Activated CD8-positive, alpha-beta T cell treated with anti-CD3 and anti-CD28 coated beads, Interleukin-2, amount 10 ng/mL, durations not matched to agents 7 days and 5 days (primary cell): ENCODE measurements around the gene BDH1. TPM values are rescaled to one million over a fixed set of nuclear protein-coding genes. Genes with fewer than 3 reads are reported as not detected.
"Not testable (repeated sequence)": the region's sequence is repeated elsewhere in the genome, so short reads cannot be mapped to it uniquely, and the experiment has no call there.

Experiments
- ATAC-seq: fragments of 150-1000 bp; cut with Tn5 transposase; one replicate; pipeline ENCODE4 v1.10.0; 2021; ENCODE audit warnings: moderate library complexity
- CTCF ChIA-PET: fragments of 350-600 bp; sonication (Branson Sonifier 250); formaldehyde crosslinking; loops from one replicate; lab custom pipeline; 2021; ENCODE audit warnings: antibody characterized with exemption; lab: Charles Lee
- POLR2A ChIA-PET: fragments of 350-600 bp; sonication (Branson Sonifier 250); formaldehyde crosslinking; loops from one replicate; lab custom pipeline; 2021; ENCODE audit warnings: antibody characterized with exemption; lab: Charles Lee
- DNase-seq: peaks from one replicate; pipeline ENCODE4 v3.0.0-alpha.2; 2020
- H3K27ac Mint-ChIP-seq: one replicate; pipeline ENCODE4 v1.8.0; 2021; ENCODE audit warnings: mild to moderate bottlenecking, mixed read lengths
- H3K27me3 Mint-ChIP-seq: one replicate; pipeline ENCODE4 v1.8.0; 2021; ENCODE audit warnings: low read depth, mixed read lengths
- H3K36me3 Mint-ChIP-seq: one replicate; pipeline ENCODE4 v1.8.0; 2021; ENCODE audit warnings: low read depth, mixed read lengths
- H3K4me1 Mint-ChIP-seq: one replicate; pipeline ENCODE4 v1.8.0; 2021; ENCODE audit warnings: low read depth, mixed read lengths
- H3K4me3 Mint-ChIP-seq: one replicate; pipeline ENCODE4 v1.8.0; 2021; ENCODE audit warnings: mild to moderate bottlenecking, mixed read lengths
- H3K9me3 Mint-ChIP-seq: one replicate; pipeline ENCODE4 v1.8.0; 2022; ENCODE audit warnings: mixed read lengths; ENCODE audit not compliant: insufficient read depth
- total RNA-seq, 2 experiments: library from RNA; stranded (reverse); gene quantifications; one replicate each; pipeline ENCODE4 v1.2.3, GENCODE V29; 2021

Gene BDH1
- total RNA-seq, 2 experiments from 2014 or later: 166 to 171 TPM

GRCh38 chr3:197527569-197527968, 28.2 kb downstream of the BDH1 start:
- peak overlapping the region; percentile 21 for H3K27ac Mint-ChIP-seq
- ATAC-seq (no peak), DNase-seq (no peak)
- ChIA-PET CTCF (no interaction called here), POLR2A (no interaction called here)
- peaks cover 80% of the 10 kb centered on the region for H3K36me3 Mint-ChIP-seq
- no peaks in the 10 kb centered on the region for H3K9me3 Mint-ChIP-seq
- H3K27me3 Mint-ChIP-seq: no peaks in the 10 kb centered on the region
- no peak overlapping the region for H3K4me3 Mint-ChIP-seq
- no peaks in the 10 kb centered on the region for H3K4me1 Mint-ChIP-seq

- no peak overlapping the region for H3K4me3 Mint-ChIP-seq
- DNase-seq (no peak), ATAC-seq (no peak)
- peaks cover 3% of the 10 kb centered on the region for H3K4me1 Mint-ChIP-seq
- POLR2A ChIA-PET: no interaction called here
- peaks cover 85% of the 10 kb centered on the region for H3K36me3 Mint-ChIP-seq
- no peaks in the 10 kb centered on the region for H3K27me3 Mint-ChIP-seq
- H3K27ac Mint-ChIP-seq: no peak overlapping the region
- CTCF ChIA-PET: no interaction called here
- no peaks in the 10 kb centered on the region for H3K9me3 Mint-ChIP-seq
Measured at GRCh38 chr3:197525706-197526105, 30.1 kb downstream of the BDH1 start.

- Mint-ChIP-seq H3K27me3 (no peaks in the 10 kb centered on the region), H3K4me1 (peaks cover 5% of the 10 kb centered on the region), H3K4me3 (no peak overlapping the region), H3K9me3 (peaks cover 6% of the 10 kb centered on the region), H3K27ac (no peak overlapping the region), H3K36me3 (peaks cover 92% of the 10 kb centered on the region)
- POLR2A ChIA-PET: no interaction called here
- ATAC-seq (no peak), DNase-seq (no peak)
- CTCF ChIA-PET: no interaction called here
Measured at GRCh38 chr3:197524128-197524527, 31.6 kb downstream of the BDH1 start.

GRCh38 chr3:197523526-197523925, 32.2 kb downstream of the BDH1 start:
- Mint-ChIP-seq H3K27ac (no peak overlapping the region), H3K36me3 (peaks cover 93% of the 10 kb centered on the region)

GRCh38 chr3:197522881-197523441, 32.8 kb downstream of the BDH1 start:
- Mint-ChIP-seq H3K4me1 (peaks cover 8% of the 10 kb centered on the region), H3K4me3 (no peak overlapping the region), H3K9me3 (peaks cover 8% of the 10 kb centered on the region), H3K27ac (no peak overlapping the region), H3K36me3 (peaks cover 88% of the 10 kb centered on the region), H3K27me3 (no peaks in the 10 kb centered on the region)
- ATAC-seq (no peak), DNase-seq (no peak)
- ChIA-PET CTCF (no interaction called here), POLR2A (no interaction called here)

More at GRCh38 chr3:197523526-197523925, 32.2 kb downstream of the BDH1 start:
- ChIA-PET CTCF (no interaction called here), POLR2A (no interaction called here)
- H3K4me3 Mint-ChIP-seq: no peak overlapping the region
- peaks cover 8% of the 10 kb centered on the region for H3K4me1 Mint-ChIP-seq
- peaks cover 8% of the 10 kb centered on the region for H3K9me3 Mint-ChIP-seq
- no peak for DNase-seq
- ATAC-seq: no peak
- no peaks in the 10 kb centered on the region for H3K27me3 Mint-ChIP-seq

- H3K27ac Mint-ChIP-seq: no peak overlapping the region
- no peak for DNase-seq
- peaks cover 8% of the 10 kb centered on the region for H3K4me1 Mint-ChIP-seq
- POLR2A ChIA-PET: no interaction called here
- peaks cover 82% of the 10 kb centered on the region for H3K36me3 Mint-ChIP-seq
- ATAC-seq: no peak
- no peaks in the 10 kb centered on the region for H3K27me3 Mint-ChIP-seq
- CTCF ChIA-PET: no interaction called here
- no peak overlapping the region for H3K4me3 Mint-ChIP-seq
- peaks cover 8% of the 10 kb centered on the region for H3K9me3 Mint-ChIP-seq
Measured at GRCh38 chr3:197522183-197522715, 33.5 kb downstream of the BDH1 start.

GRCh38 chr3:197521277-197522182, 34.2 kb downstream of the BDH1 start:
- ChIA-PET POLR2A (no interaction called here), CTCF (no interaction called here)
- DNase-seq (no peak), ATAC-seq (no peak)
- Mint-ChIP-seq H3K27ac (peak overlapping the region; percentile 4), H3K36me3 (peaks cover 82% of the 10 kb centered on the region), H3K4me3 (no peak overlapping the region), H3K9me3 (peaks cover 8% of the 10 kb centered on the region), H3K27me3 (no peaks in the 10 kb centered on the region), H3K4me1 (peaks cover 14% of the 10 kb centered on the region)

- Mint-ChIP-seq H3K9me3 (peaks cover 8% of the 10 kb centered on the region), H3K36me3 (peaks cover 82% of the 10 kb centered on the region), H3K4me3 (no peak overlapping the region), H3K27me3 (no peaks in the 10 kb centered on the region), H3K4me1 (peaks cover 19% of the 10 kb centered on the region), H3K27ac (no peak overlapping the region)
- no peak for ATAC-seq
- ChIA-PET CTCF (interaction anchor here (0.9 kb wide), 1 partner anchor 15 kb away, joined by 3 read pairs; no protein-coding TSS in a partner anchor), POLR2A (no interaction called here)
- no peak for DNase-seq
Measured at GRCh38 chr3:197520311-197521276, 35.2 kb downstream of the BDH1 start.

- ChIA-PET CTCF (no interaction called here), POLR2A (no interaction called here)
- Mint-ChIP-seq H3K36me3 (peaks cover 82% of the 10 kb centered on the region), H3K9me3 (peaks cover 8% of the 10 kb centered on the region), H3K27me3 (no peaks in the 10 kb centered on the region), H3K4me3 (no peak overlapping the region), H3K4me1 (peaks cover 19% of the 10 kb centered on the region), H3K27ac (no peak overlapping the region)
- ATAC-seq (no peak), DNase-seq (no peak)
Measured at GRCh38 chr3:197519801-197520211, 36.0 kb downstream of the BDH1 start.

- H3K4me3 Mint-ChIP-seq: no peak overlapping the region
- ChIA-PET CTCF (no interaction called here), POLR2A (no interaction called here)
- ATAC-seq: no peak
- DNase-seq: peak; percentile 37
- H3K4me1 Mint-ChIP-seq: peaks cover 19% of the 10 kb centered on the region
- H3K27me3 Mint-ChIP-seq: no peaks in the 10 kb centered on the region
- H3K27ac Mint-ChIP-seq: peak overlapping the region; percentile 92
- peaks cover 8% of the 10 kb centered on the region for H3K9me3 Mint-ChIP-seq
- H3K36me3 Mint-ChIP-seq: peaks cover 82% of the 10 kb centered on the region
Measured at GRCh38 chr3:197518881-197519421, 36.8 kb downstream of the BDH1 start.

GRCh38 chr3:197517922-197518683, 37.7 kb downstream of the BDH1 start:
- CTCF ChIA-PET, POLR2A ChIA-PET, H3K27me3 Mint-ChIP-seq, H3K9me3 Mint-ChIP-seq, DNase-seq, H3K4me3 Mint-ChIP-seq, ATAC-seq: not testable (repeated sequence)
- peak overlapping the region; percentile 55 for H3K27ac Mint-ChIP-seq
- H3K4me1 Mint-ChIP-seq: peaks cover 19% of the 10 kb centered on the region
- H3K36me3 Mint-ChIP-seq: peaks cover 79% of the 10 kb centered on the region
